ENCODE measurements around the gene IP6K3.

The IP6K3 gene

GRCh38 chr6:33752646-33753015 is 5.9 kb upstream of the IP6K3 start:
- Histone ChIP-seq H3K4me1 (ENCODE audit: control insufficient read depth in 5 of 5, insufficient read depth in 5 of 5, low read length in 5 of 5) (peaks cover 0 to 12% (median 0%) of the 10 kb centered on the region in 5 donors), H3K27ac (ENCODE audit: low read depth, low read length) (no peak overlapping the region)

DNA sequence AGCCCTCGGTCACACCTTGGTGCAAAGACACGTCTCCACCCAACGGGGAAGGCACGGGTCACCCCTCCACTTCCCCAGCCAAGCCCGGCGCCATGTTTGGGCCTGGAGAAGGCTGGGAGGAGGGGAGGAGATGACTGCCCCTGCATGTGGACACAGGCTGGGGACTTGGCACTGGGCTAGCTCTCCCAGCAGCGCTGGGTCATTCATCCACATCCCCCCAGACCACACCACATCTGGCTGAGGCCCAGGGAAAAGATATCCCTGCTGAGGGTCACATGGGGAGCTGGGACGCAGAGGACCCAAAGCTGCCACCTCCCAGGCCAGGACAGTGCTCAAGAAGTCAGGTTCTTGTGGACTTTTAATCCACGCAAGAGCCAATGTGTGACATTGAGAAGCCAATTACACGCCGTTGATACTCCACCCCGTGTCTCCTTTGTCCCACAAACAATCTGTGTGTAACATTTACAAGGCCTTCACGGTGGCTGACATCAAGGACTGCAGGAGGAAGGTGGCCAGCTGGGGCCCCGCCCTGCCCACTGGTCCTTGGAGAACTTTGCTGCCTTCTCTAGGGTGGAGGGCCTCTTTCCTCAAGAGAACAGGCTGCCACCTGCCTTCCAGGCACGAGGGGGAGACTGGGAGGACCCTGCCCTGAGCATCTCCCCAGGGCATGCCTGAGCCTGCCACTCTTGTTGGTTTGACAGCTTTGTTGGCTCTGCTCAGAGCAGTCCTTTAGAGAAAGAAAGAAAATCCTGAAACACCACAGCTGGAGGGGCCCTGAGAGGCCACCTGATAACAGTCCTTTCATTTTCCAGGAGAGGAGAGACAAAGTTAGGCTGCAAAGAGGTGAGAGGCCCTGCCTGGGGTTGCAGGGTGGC is 5.3 kb upstream of the IP6K3 start:
- Histone ChIP-seq H3K4me1 (ENCODE audit: control insufficient read depth in 5 of 5, insufficient read depth in 5 of 5, low read length in 5 of 5) (peaks cover 0 to 12% (median 0%) of the 10 kb centered on the region in 5 donors), H3K9ac (ENCODE audit: low read length in 5 of 5) (no peak overlapping the region), H3K27me3 (ENCODE audit: control insufficient read depth in 5 of 5, insufficient read depth in 4 of 5, low read length in 5 of 5) (peaks cover 0 to 12% (median 3%) of the 10 kb centered on the region in 5 donors), H3K27ac (ENCODE audit: low read depth, low read length) (no peak overlapping the region), H3K9me3 (ENCODE audit: control insufficient read depth in 5 of 5, low read length in 5 of 5) (no peaks in the 10 kb centered on the region), H3K36me3 (ENCODE audit: control insufficient read depth in 5 of 5, insufficient read depth in 5 of 5, low read length in 5 of 5) (no peaks in the 10 kb centered on the region), H3K4me3 (ENCODE audit: low read depth in 1 of 5, low read length in 5 of 5) (no peak overlapping the region)

More at GRCh38 chr6:33752646-33753015, 5.9 kb upstream of the IP6K3 start:
- H3K36me3 ChIP-seq (ENCODE audit: control insufficient read depth in 5 of 5, insufficient read depth in 5 of 5, low read length in 5 of 5) = no peaks in the 10 kb centered on the region
- no peak overlapping the region for H3K9ac ChIP-seq (ENCODE audit: low read length in 5 of 5)
- no peaks in the 10 kb centered on the region for H3K9me3 ChIP-seq (ENCODE audit: control insufficient read depth in 5 of 5, low read length in 5 of 5)
- no peak overlapping the region for H3K4me3 ChIP-seq (ENCODE audit: low read depth in 1 of 5, low read length in 5 of 5)
- peaks cover 0 to 9% (median 3%) of the 10 kb centered on the region in 5 donors for H3K27me3 ChIP-seq (ENCODE audit: control insufficient read depth in 5 of 5, insufficient read depth in 4 of 5, low read length in 5 of 5)

- H3K9me3 ChIP-seq (ENCODE audit: control insufficient read depth in 5 of 5, low read length in 5 of 5) = no peaks in the 10 kb centered on the region
- H3K4me3 ChIP-seq (ENCODE audit: low read depth in 1 of 5, low read length in 5 of 5) = no peak overlapping the region
- H3K36me3 ChIP-seq (ENCODE audit: control insufficient read depth in 5 of 5, insufficient read depth in 5 of 5, low read length in 5 of 5) = no peaks in the 10 kb centered on the region
- H3K4me1 ChIP-seq (ENCODE audit: control insufficient read depth in 5 of 5, insufficient read depth in 5 of 5, low read length in 5 of 5) = peaks cover 0 to 12% (median 0%) of the 10 kb centered on the region in 5 donors
- H3K27ac ChIP-seq (ENCODE audit: low read depth, low read length) = no peak overlapping the region
- no peak overlapping the region for H3K9ac ChIP-seq (ENCODE audit: low read length in 5 of 5)
- peaks cover 0 to 12% (median 9%) of the 10 kb centered on the region in 5 donors for H3K27me3 ChIP-seq (ENCODE audit: control insufficient read depth in 5 of 5, insufficient read depth in 4 of 5, low read length in 5 of 5)
Observed at GRCh38 chr6:33750244-33750991, 3.7 kb upstream of the IP6K3 start.

GRCh38 chr6:33749401-33749800 is 2.7 kb upstream of the IP6K3 start:
- Histone ChIP-seq H3K9ac (ENCODE audit: low read length in 5 of 5) (no peak overlapping the region), H3K4me3 (ENCODE audit: low read depth in 1 of 5, low read length in 5 of 5) (no peak overlapping the region), H3K9me3 (ENCODE audit: control insufficient read depth in 5 of 5, low read length in 5 of 5) (no peaks in the 10 kb centered on the region), H3K4me1 (ENCODE audit: control insufficient read depth in 5 of 5, insufficient read depth in 5 of 5, low read length in 5 of 5) (peaks cover 0 to 12% (median 0%) of the 10 kb centered on the region in 5 donors), H3K27me3 (ENCODE audit: control insufficient read depth in 5 of 5, insufficient read depth in 4 of 5, low read length in 5 of 5) (peaks cover 0 to 12% (median 12%) of the 10 kb centered on the region in 5 donors), H3K27ac (ENCODE audit: low read depth, low read length) (no peak overlapping the region), H3K36me3 (ENCODE audit: control insufficient read depth in 5 of 5, insufficient read depth in 5 of 5, low read length in 5 of 5) (no peaks in the 10 kb centered on the region)

- Histone ChIP-seq H3K27me3 (ENCODE audit: control insufficient read depth in 5 of 5, insufficient read depth in 4 of 5, low read length in 5 of 5) (peaks cover 0 to 17% (median 14%) of the 10 kb centered on the region in 5 donors), H3K4me3 (ENCODE audit: low read depth in 1 of 5, low read length in 5 of 5) (no peak overlapping the region), H3K4me1 (ENCODE audit: control insufficient read depth in 5 of 5, insufficient read depth in 5 of 5, low read length in 5 of 5) (peaks cover 0 to 12% (median 0%) of the 10 kb centered on the region in 5 donors), H3K9me3 (ENCODE audit: control insufficient read depth in 5 of 5, low read length in 5 of 5) (no peaks in the 10 kb centered on the region), H3K9ac (ENCODE audit: low read length in 5 of 5) (no peak overlapping the region), H3K27ac (ENCODE audit: low read depth, low read length) (no peak overlapping the region), H3K36me3 (ENCODE audit: control insufficient read depth in 5 of 5, insufficient read depth in 5 of 5, low read length in 5 of 5) (no peaks in the 10 kb centered on the region)
Observed at GRCh38 chr6:33748841-33749240, 2.1 kb upstream of the IP6K3 start.

DNA sequence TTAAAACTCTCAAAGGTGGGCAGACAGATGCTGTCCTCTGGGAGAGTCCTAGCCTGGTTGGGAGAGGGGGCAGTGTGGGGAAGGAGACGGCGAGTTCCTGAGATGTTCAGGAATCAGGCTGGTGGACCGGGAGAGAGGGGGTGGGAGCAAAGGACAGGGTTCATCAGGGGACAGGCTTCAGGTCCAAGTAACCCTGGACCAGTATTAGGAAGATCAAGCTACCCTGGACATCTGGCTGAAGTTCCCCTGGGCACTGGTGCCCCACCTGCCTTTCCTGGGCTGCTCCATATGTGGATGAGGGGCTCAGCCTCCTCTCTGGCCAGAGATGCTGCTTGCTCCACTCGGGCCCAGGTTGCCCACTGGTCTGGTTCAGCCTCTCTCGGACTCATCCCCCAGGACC is 1.1 kb upstream of the IP6K3 start:
- Histone ChIP-seq H3K9ac (ENCODE audit: low read length in 5 of 5) (no peak overlapping the region), H3K4me3 (ENCODE audit: low read depth in 1 of 5, low read length in 5 of 5) (no peak overlapping the region), H3K27ac (ENCODE audit: low read depth, low read length) (no peak overlapping the region), H3K27me3 (ENCODE audit: control insufficient read depth in 5 of 5, insufficient read depth in 4 of 5, low read length in 5 of 5) (peaks cover 3 to 22% (median 18%) of the 10 kb centered on the region in 5 donors), H3K9me3 (ENCODE audit: control insufficient read depth in 5 of 5, low read length in 5 of 5) (no peaks in the 10 kb centered on the region), H3K36me3 (ENCODE audit: control insufficient read depth in 5 of 5, insufficient read depth in 5 of 5, low read length in 5 of 5) (no peaks in the 10 kb centered on the region), H3K4me1 (ENCODE audit: control insufficient read depth in 5 of 5, insufficient read depth in 5 of 5, low read length in 5 of 5) (peaks cover 0 to 12% (median 0%) of the 10 kb centered on the region in 5 donors)

- H3K4me1 ChIP-seq (ENCODE audit: control insufficient read depth in 5 of 5, insufficient read depth in 5 of 5, low read length in 5 of 5) = peaks cover 0 to 7% (median 0%) of the 10 kb centered on the region in 5 donors
- H3K27ac ChIP-seq (ENCODE audit: low read depth, low read length) = no peak overlapping the region
- H3K9me3 ChIP-seq (ENCODE audit: control insufficient read depth in 5 of 5, low read length in 5 of 5) = no peaks in the 10 kb centered on the region
- H3K9ac ChIP-seq (ENCODE audit: low read length in 5 of 5) = no peak overlapping the region
- H3K4me3 ChIP-seq (ENCODE audit: low read depth in 1 of 5, low read length in 5 of 5) = no peak overlapping the region
- peaks cover 10 to 32% (median 21%) of the 10 kb centered on the region in 5 donors for H3K27me3 ChIP-seq (ENCODE audit: control insufficient read depth in 5 of 5, insufficient read depth in 4 of 5, low read length in 5 of 5)
- H3K36me3 ChIP-seq (ENCODE audit: control insufficient read depth in 5 of 5, insufficient read depth in 5 of 5, low read length in 5 of 5) = no peaks in the 10 kb centered on the region
Observed at GRCh38 chr6:33746036-33746600, 587 bp downstream of the IP6K3 start.

DNA sequence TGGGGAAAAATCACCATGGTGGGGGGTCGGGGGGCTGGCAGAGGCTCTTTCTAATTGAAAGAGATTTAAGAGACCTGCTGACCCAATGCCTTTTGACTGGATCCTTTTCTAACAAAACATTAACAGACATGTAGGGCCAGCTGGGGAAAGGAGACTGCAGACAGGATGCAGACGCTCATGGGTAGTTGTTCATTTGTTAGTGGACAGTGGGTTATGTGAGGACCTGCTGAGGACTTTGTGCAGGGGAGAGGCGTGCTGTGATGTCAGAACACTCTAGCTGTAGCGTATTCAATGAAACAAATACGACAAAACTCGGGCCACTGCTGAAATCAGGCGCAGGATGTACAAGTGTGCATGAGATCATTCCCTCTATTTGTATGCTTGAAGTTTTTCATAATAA is 1.2 kb downstream of the IP6K3 start:
- Histone ChIP-seq H3K4me3 (ENCODE audit: low read depth in 1 of 5, low read length in 5 of 5) (no peak overlapping the region), H3K27me3 (ENCODE audit: control insufficient read depth in 5 of 5, insufficient read depth in 4 of 5, low read length in 5 of 5) (peaks cover 10 to 34% (median 21%) of the 10 kb centered on the region in 5 donors), H3K27ac (ENCODE audit: low read depth, low read length) (no peak overlapping the region), H3K4me1 (ENCODE audit: control insufficient read depth in 5 of 5, insufficient read depth in 5 of 5, low read length in 5 of 5) (peaks cover 0 to 2% (median 0%) of the 10 kb centered on the region in 5 donors), H3K36me3 (ENCODE audit: control insufficient read depth in 5 of 5, insufficient read depth in 5 of 5, low read length in 5 of 5) (no peaks in the 10 kb centered on the region), H3K9me3 (ENCODE audit: control insufficient read depth in 5 of 5, low read length in 5 of 5) (no peaks in the 10 kb centered on the region), H3K9ac (ENCODE audit: low read length in 5 of 5) (no peak overlapping the region)

DNA sequence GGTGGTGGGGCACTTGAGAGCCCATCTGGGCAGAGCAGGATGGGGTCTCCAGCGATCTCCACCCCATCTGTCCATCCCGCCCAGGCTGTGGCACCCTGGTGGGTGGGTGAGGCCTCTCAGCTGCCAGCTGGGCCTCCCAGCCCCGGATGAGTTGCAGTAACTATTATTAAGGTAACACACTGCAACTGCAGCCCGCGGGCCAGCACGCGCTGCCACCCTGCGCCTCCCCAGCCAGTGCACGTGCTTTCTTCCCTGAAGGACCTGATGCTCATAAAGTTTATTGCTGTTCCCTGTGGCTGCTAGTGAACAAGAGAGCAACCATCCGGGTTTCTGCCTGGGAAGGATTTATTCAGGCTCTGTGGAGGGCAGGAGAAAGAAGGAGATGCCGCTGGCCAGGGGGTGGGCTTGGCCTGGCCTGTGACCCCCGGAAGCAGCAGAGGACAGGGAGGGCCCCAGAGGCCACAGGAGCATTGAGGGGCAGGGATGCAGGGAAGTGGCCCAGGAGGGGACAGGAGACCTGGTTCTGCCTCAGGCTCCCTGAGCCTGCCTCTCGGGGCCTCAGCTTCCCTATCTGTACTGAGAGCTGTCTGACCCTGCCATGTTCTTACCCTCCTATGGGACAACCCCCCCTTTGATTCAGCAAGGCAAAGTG is 1.7 kb downstream of the IP6K3 start:
- no peaks in the 10 kb centered on the region for H3K9me3 ChIP-seq (ENCODE audit: control insufficient read depth in 5 of 5, low read length in 5 of 5)
- H3K4me3 ChIP-seq (ENCODE audit: low read depth in 1 of 5, low read length in 5 of 5) = no peak overlapping the region
- no peaks in the 10 kb centered on the region for H3K36me3 ChIP-seq (ENCODE audit: control insufficient read depth in 5 of 5, insufficient read depth in 5 of 5, low read length in 5 of 5)
- no peak overlapping the region for H3K9ac ChIP-seq (ENCODE audit: low read length in 5 of 5)
- H3K4me1 ChIP-seq (ENCODE audit: control insufficient read depth in 5 of 5, insufficient read depth in 5 of 5, low read length in 5 of 5) = peaks cover 0 to 2% (median 0%) of the 10 kb centered on the region in 5 donors
- no peak overlapping the region for H3K27ac ChIP-seq (ENCODE audit: low read depth, low read length)
- H3K27me3 ChIP-seq (ENCODE audit: control insufficient read depth in 5 of 5, insufficient read depth in 4 of 5, low read length in 5 of 5) = peaks cover 10 to 34% (median 21%) of the 10 kb centered on the region in 5 donors

Measured in subcutaneous abdominal adipose tissue (tissue), 5 donors.